Mucosa of gallbladder (tissue), 1 donor: ENCODE measurements around the gene CDKAL1. TPM values are rescaled to one million over a fixed set of nuclear protein-coding genes. Genes with fewer than 3 reads are reported as not detected.
"Not testable (repeated sequence)": the region's sequence is repeated elsewhere in the genome, so short reads cannot be mapped to it uniquely, and the experiment has no call there.

ENCODE experiments used
- DNase-seq: peaks from one replicate; pipeline ENCODE4 v3.0.0-alpha.2; 2020; ENCODE audit warnings: low spot score
- total RNA-seq: library from RNA; stranded (reverse); gene quantifications from one replicate; pipeline ENCODE4 v1.2.1, GENCODE V29; 2021
- donor health status: DM: no; HTN: no; CAD: no.

Gene CDKAL1
- total RNA-seq, 1 donor from 2014 or later, result 13.1 TPM

DNA sequence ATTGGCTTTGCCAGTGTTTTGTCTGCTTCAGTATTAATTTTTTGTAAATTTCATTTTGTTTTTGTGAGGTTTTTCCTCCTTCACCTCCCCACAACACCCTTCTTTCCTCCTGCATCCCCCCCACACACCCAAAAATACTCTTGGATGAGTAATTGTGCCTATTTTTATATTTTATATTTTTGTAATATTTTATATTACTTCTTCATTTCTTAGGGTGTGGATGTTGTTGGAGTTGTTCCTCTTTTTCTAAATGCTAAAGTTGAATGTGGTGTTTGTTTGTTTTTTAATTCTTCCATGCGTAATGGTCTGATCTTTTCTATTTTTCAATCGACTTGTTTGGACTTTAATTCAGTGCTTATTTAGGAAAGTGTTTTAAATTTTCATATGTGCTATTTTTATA, 638.8 kb downstream of the CDKAL1 start:
- no peak for DNase-seq

GRCh38 chr6:21173678-21174077, 639.4 kb downstream of the CDKAL1 start:
- no peak for DNase-seq

DNA sequence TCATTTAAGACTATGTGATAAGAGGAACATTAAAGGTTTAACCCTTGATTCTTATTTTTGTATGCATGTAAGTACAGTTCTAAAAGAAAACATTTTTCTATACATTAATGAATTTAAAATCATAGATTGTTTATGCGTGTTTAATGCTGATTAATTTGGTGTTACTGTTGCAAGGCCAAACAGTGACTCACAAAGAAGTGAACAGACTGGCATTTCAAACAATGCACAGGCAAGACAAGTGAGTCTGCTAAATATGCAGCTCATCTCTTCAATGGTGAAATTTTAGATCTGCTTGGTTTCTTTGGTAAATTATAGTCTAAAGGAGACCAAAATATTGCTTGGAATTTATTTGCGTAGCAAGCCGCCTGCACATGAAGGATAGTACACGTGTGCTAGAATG, 641.9 kb downstream of the CDKAL1 start:
- no peak for DNase-seq

DNA sequence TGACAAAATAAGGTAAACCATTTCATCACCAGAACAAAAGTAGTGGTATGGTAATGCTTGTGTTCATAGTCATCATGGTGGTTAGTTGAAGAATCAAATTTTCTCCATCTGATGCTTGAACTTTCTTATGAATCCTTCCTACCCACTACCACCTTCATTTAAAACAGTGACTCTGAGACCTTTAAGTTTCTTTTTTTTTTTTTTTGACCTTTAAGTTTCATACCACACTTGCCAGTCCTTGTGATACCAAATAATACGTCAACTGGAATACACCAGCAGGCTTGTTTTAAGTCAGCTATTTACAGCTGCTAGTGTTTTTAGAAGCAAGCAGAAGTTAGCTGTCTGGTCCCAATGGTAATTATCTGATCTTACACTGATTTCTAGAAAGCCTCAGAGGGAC, 645.9 kb downstream of the CDKAL1 start:
- no peak for DNase-seq

DNA sequence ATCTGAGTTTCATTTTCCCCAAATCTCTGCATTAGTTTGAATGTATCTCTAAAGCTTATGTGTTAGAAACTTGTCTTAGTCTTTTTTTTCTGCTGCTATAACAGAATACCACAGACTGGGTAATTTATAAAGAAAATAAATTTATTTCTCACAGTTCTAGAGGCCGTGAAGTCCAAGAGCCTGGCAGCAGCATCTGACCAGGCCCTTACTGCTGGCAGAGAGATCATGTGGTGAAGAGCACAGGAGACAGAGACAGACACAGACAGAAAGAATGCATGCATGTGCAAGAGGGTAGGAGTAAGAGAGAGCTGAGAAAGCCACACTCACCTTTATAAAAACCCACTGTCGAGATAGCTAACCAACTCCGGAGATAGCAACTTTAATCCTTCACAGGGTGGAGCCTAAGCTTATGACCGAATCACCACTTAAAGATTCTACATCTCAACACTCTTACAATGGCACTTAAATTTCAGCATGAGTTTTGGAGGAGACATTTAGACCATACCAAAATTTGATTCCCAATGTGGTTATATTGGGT, 646.6 kb downstream of the CDKAL1 start:
- no peak for DNase-seq

GRCh38 chr6:21181866-21182265, 647.6 kb downstream of the CDKAL1 start:
- DNase-seq, result no peak

DNA sequence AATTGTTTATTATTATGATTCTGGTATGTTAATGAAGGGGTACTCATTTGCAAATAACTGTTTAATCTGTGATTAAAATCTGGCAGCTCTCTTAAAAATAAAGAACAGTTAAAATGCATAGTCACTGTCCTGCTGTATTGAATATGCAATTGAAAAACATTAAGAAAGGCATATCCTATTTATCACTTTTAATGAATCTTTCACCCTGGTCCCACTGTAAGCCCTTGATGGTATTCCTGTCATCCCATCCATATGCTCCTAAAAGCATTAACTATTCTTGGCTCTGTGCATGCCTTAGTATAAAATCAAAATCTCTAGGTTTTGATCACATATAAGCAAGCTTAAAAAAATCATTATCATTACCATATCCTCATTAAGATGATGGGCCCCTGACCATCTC, 648.3 kb downstream of the CDKAL1 start:
- DNase-seq, result no peak

DNA sequence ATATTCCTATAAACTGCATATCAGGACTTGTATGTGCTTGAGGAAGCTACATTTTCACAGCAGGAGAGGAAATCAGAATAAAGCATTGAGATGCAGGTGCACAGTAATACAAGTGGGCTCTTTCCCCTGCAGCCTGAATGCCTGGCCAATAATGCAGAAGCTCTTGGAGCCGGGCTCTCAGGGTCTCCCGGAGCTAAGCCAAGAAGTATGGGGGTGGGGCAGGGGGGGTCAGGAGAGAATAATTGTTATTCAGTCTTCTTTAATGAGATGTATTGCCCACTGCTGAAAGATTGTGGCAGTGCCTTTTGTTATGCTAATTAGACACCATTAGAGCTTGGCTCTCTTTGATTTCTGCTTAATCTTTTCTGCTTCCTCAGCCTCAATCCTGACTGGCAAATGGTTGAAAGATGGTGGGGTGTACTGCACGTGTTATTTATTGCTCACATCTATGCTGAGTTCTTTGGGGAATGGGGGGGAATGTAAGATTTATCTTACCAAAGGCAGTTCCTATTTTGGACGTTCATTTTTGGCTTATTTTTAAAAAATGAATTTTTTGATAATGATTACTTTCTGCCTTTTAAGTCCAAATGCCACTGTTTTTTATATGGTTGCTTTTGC, 651.7 kb downstream of the CDKAL1 start:
- DNase-seq, result no peak

DNA sequence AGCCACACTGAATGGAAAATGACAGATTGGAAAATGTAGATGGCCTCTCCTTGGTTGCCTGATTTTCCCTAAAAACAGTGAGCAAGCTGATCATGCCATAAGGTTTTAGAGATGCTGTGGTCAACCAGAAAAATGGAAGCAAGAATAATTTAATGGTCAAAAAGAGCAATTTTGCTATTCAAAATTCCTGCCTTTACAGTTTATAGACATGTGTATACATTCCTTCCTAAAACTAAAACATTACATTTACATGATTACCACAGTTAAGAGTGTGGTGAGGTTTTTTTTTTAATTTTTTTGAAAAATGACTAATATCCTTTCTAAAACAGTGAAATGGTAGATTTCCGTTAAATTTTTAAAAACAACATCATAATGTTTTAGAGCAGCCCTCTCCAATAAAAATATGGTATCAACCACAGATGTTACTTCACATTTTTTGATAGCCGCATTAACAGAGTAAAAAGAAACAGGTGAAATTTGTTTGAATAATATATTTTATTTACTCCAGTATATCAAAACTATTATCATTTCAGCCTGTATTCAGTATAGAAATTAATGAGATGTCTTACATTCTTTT, 652.3 kb downstream of the CDKAL1 start:
- no peak for DNase-seq

DNA sequence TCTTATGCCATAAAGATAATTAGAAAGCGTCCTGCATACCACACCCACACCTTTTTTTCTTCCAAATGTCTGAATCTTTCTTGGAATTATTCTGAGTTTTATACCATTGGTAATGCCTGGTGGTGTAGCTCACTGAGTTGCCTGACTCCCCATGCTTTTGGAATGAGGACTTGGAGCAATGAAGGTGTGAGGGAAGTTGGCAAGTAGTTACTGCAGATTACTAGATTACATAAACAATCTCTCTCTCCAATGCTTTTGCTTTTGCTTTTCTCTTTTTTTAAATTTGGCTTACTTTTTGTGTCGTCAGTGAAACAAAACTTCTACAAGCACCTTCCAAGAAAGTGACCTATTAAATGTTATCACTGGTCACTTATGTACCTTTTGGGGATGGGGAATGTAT, 653.2 kb downstream of the CDKAL1 start:
- DNase-seq, result no peak

DNA sequence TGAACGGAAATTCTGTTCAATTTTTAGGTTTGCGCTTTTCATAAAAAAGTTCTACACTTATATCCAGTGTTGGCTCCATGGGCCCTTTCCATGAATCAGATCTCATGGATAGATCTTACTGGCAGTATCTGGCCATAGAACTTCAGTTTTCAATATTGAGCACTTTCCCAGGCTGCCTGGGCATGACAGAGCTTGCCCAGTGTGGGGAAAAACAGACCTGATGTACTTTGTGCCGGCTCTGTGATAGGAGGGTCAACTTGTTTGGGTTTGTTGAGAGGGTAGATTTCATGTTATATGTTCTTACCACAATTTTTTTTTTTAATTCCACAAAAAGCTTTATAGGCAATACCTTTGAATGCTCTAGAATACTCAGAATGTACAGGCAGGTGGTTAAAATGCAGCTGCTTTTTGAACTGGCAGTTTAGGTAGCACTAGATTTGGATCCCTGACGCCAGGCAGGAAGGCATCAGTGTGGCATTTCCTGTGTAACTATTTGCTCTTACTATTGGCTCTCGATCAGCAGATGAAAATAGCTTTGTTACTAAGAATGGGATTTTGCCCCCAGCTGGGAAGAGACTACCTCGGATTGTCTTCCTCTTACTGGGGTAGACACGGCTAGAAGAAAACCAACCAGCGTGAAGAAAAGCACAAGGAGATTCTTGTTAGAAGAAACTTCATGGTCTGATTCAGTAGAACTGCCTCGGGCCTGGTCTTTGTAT, 654.4 kb downstream of the CDKAL1 start:
- no peak for DNase-seq

DNA sequence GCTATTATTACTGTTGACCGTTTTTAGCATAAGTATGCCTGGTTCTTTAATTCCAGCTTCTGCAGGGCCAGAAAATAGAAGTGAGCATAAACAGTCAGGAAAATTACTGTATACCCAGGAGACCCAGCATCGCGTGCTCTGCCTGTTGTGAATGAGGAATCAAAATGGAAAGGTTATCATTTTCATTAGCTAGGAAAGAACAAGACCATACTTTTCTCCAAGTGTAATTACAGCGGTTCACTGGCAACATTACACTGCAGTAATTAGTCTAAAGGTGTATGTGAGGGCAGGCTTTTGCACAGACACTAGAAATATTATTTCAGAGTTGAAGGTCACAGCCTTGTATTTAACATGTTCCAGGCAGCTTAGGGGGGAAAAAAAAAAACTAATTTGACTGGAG, 655.5 kb downstream of the CDKAL1 start:
- no peak for DNase-seq

GRCh38 chr6:21190701-21191100, 656.4 kb downstream of the CDKAL1 start:
- DNase-seq, result no peak

DNA sequence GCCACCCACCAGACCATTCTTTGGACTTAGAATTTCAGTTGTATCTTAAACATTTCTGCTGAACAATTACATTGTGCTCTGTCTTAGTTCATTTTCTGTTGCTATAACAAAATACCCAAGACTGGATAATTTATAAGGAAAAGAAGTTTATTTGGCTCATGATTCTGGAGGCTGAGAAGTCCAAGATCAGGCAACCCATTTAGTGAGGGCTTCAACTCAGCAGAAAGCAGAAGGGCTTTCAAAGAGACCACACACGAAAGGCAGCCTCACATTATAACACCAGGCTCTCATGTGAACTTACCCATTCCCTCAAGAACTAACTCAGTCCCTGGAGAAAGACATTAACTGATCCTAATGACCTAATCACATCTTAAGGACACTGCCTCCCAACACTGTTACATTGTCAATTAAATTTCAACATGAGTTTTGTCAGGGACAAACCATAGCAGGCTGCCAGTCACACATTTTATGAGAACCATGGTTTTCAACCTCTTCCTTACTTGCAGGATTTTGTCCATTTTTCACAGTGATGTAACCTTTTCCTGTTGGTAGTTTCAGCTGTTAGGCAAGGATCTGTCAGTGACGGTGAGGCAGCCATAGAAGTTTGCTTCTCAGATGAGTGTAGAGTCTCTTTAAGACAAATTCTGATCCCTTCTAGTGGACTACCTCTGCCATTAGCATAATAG, 659.7 kb downstream of the CDKAL1 start:
- DNase-seq, result no peak

GRCh38 chr6:21195301-21195700, 661.0 kb downstream of the CDKAL1 start:
- DNase-seq, result not testable (repeated sequence)

DNA sequence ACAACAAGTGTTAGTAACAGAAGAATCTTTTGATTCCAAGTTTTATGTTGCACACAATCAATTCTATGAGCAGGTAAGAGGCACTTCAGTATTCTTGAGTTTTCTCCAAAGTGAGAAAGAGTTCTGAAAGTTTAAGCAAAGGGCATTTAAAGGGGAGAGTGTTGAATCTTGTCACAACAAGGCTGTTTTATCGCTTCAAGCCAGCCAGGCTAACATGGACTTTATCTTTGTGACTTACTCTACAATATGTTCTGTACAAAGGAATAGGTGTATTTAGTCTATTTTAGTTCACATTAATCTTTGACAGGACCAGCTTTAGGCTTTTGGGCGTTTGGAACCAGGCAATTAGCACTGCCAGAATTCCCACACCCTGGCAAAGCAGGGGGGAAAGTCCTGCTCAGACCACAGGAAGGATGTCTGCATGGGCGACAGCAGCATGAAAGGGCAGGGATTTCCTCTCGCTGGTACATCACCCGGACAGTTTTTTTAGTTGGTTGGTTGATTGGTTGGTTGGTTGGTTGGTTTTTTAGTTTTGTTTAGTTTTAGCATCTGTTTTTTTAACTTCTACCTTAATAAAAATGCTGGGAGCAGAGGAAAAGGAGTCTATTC, 663.9 kb downstream of the CDKAL1 start:
- no peak for DNase-seq

GRCh38 chr6:21199262-21199661, 665.0 kb downstream of the CDKAL1 start:
- DNase-seq, result no peak

GRCh38 chr6:21200134-21200870, 666.0 kb downstream of the CDKAL1 start:
- no peak for DNase-seq

GRCh38 chr6:21201187-21201586, 666.9 kb downstream of the CDKAL1 start:
- no peak for DNase-seq

- DNase-seq, result no peak
Measured at GRCh38 chr6:21201637-21202350, 667.5 kb downstream of the CDKAL1 start.

DNA sequence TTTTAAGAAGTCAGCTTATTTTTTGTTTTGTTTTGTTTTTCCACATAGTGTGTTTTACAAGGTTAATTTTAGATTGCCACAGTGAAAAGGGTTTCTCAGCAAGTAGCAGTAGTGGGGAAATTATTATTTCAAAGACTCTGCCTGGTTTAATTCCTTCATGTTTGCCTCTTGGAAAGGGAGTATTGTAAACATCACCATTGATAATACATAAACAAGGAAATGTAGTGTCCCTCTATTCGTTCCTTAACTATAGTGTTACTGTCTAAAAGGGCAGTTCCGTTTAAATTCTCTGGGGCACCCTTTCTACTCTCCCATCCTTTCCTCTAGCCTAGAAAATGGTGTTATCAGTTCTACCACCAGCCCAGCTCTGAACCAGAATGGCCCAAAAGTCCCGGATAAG, 668.3 kb downstream of the CDKAL1 start:
- DNase-seq, result no peak
